Cardiac fibroblast (primary cell): Measurements from ENCODE around the gene TBC1D22B.

Experiments used
- DNase-seq, 2 donors: peaks; one replicate each; pipeline versions ENCODE4 v3.0.0 to v3.0.0-alpha.2; 2010; ENCODE audit warnings: low read depth in 2 of 2
- H3K4me3 ChIP-seq, 2 donors: replicated peaks in 1 of 2; 1 replicate in 1 of 2; 2 replicates in 1 of 2; pipeline ENCODE4 v1.5.1; 2011; ENCODE audit warnings: low read depth in 2 of 2, low read length in 2 of 2, mild to moderate bottlenecking in 2 of 2, moderate library complexity in 1 of 2
- CTCF ChIP-seq: IDR thresholded peaks from one replicate; pipeline ENCODE4 v1.5.1; 2011; ENCODE audit warnings: low read depth, mild to moderate bottlenecking, low read length, inconsistent platforms

The TBC1D22B gene

DNA sequence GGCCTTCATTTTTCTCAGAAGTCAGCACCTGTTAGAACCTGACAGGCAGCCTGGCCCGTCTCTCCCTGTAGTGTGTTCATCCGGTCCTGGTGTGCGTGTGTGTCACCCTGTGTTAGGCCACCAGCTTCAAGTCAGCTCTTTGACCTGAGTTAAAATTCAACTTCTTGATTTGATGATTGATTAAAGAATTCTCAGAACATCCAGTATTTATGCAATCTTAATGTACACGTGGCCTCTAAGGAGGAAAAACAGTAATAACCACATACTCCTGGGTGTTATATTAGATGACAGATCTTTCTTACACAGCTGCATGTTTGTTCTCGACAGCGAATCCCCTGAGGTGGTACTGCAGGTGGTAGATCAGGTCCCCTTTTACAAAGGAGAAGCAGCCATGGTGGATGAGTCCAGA is 19.4 kb downstream of the TBC1D22B start:
- no peak for DNase-seq
- TF ChIP-seq CTCF: no peak

GRCh38 chr6:37279366-37280134 is 22.0 kb downstream of the TBC1D22B start:
- DNase-seq: peak; percentile 77 to 80
- H3K4me3 ChIP-seq: no peak overlapping the region
- TF ChIP-seq CTCF: no peak

More for the DNA sequence above, 19.4 kb downstream of the TBC1D22B start:
- H3K4me3 ChIP-seq: no peak overlapping the region

DNA sequence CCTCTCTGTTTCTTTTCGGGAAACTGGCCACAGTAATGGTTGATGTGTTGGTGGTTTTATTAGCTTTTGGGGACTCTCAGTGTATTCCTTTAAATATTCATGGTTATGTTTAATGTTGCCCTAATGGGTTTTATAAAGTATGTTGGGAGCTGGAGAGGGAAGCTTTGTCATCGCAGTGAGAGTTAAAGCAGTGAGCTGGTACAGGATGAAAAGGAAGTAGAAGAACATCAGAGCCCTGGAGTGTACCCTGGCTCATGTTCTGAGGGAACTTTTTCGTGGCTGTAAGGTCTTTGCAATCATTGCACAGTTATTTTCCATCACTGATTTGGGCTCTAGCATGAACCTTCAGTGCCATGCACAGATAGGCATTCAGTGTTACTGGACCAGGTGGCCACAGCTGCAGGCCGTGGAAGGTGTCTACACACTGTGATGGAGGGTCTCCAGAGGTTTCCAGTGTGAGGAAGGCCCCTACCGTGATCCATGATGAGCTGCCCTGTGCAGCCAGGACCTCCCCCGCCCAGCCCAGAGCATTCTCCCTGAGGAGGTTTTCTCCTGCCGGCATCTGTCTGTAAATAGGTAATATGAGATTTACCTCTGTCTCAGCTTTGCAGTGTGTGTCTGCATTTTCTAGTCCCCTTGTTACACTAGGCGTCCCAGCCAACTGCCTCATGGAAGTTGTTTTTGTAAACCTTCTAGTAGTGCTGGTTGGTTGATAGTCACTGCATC is 22.8 kb downstream of the TBC1D22B start:
- no peak for TF ChIP-seq CTCF
- DNase-seq: no peak
- H3K4me3 ChIP-seq: no peak overlapping the region

GRCh38 chr6:37282371-37282770 is 24.8 kb downstream of the TBC1D22B start:
- no peak overlapping the region for H3K4me3 ChIP-seq
- no peak for TF ChIP-seq CTCF
- no peak for DNase-seq

DNA sequence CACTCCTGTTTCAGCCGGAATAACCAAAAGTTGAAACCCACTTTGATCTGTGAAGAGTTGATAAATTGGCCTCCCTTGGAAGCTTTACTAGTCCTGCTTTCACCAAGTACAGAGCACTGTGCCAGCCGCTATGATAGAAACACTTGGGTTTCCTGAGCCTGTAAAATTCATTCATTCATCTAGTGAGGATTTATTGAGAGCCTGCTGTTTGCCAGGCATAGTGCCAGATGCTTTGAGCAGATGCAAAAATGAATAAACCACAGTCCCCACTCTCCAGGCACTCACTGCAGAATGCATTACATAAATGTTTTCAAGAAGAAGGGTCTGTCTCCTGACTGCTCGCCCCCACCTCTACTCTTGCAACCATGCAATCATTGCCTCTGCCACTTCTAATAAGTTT is 25.7 kb downstream of the TBC1D22B start:
- no peak for TF ChIP-seq CTCF
- DNase-seq: no peak
- H3K4me3 ChIP-seq: no peak overlapping the region

DNA sequence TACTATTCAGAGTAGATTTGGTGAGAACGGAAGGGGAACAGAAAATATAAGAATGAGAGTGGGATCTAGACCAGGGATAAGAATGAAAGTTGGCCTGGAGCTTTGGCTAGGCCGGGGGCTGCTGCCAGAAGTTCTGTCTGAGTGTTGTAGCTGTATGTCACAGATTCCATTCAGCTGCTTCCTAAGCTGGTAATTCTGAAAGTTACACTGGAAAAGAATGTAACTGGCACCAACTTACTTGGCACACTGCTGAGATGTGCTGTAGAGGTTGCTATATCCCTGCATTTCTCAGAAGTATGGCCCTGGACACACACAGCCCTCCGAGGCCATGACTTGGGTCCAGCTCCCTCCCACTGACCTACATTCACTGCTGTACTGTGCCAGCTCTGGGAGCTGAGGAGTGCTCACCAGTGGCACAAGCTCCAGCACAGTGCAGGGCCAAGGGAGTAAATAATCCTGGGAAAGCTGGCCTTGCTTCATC is 26.1 kb downstream of the TBC1D22B start:
- peak in 1 of 2 donors; percentile 66 for DNase-seq
- no peak for TF ChIP-seq CTCF
- H3K4me3 ChIP-seq: no peak overlapping the region
